BE2C (cell line): ENCODE measurements around the gene CNNM2.

ENCODE experiments used
- DNase-seq: peaks from one replicate; pipeline ENCODE4 v3.0.0-alpha.2; 2020
- H3K27me3 ChIP-seq: fragments of 250-450 bp; sonication (Bioruptor Pico); 2 replicates; pipeline ENCODE4 v1.5.1; 2020; ENCODE audit warnings: mild to moderate bottlenecking
- H3K36me3 ChIP-seq: fragments of 250-450 bp; sonication (Bioruptor Pico); 2 replicates; pipeline ENCODE4 v1.5.1; 2020; ENCODE audit warnings: mild to moderate bottlenecking
- H3K4me1 ChIP-seq: fragments of 250-450 bp; sonication (Bioruptor Pico); 2 replicates; pipeline ENCODE4 v1.5.1; 2020
- H3K4me3 ChIP-seq: 2 replicates; pipeline ENCODE4 v1.5.1; 2011; ENCODE audit warnings: low read depth, low read length
- H3K9me3 ChIP-seq: fragments of 250-450 bp; sonication (Bioruptor Pico); 2 replicates; pipeline ENCODE4 v1.5.1; 2020
- CTCF ChIP-seq: IDR thresholded peaks from 2 replicates; pipeline ENCODE4 v1.5.1; 2012; ENCODE audit warnings: mild to moderate bottlenecking, low read depth, low read length

The CNNM2 gene

DNA sequence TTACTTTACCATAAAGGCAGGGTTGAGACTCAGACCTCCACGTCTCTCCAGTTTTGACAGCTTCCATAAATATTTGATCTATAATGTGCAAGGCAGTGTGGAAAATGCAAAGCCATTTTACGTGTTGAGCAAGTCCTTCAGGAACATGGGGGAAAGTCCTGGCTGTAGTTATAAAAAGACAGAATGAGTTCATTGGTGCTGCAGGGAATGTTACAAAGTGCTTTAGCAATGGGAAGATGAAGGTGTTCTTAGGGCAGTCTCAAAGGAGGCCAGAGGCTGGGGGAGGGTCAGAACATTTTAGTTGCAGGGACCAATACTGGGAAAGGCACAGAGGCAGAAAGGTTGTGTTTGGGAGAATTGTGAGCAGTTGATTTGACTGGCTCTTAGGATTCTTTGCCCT, 27.9 kb downstream of the CNNM2 start:
- no peaks in the 10 kb centered on the region for H3K9me3 ChIP-seq
- TF ChIP-seq CTCF = no peak
- H3K4me3 ChIP-seq = no peak overlapping the region
- DNase-seq = no peak
- no peaks in the 10 kb centered on the region for H3K27me3 ChIP-seq
- H3K36me3 ChIP-seq = no peaks in the 10 kb centered on the region
- peaks cover 3% of the 10 kb centered on the region; the same call in 1 of the 2 replicates for H3K4me1 ChIP-seq

DNA sequence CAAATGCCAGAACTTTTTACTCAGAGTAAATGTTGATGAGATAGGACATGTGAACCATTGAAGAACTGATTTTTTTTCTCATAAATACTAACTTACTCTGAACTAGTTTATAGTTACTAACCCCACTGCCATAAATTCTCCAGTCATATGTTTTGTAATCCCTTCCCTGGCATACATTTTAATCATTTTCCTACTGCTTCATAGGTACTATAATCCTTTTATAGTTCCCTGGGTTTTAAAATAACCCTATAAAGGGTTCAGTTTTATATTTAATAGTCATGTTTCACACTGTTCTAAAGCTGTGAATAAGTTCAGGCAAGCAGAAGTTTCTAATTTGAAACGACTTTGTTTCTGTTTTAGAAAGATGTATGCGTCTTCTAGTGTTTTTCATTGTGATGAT, 28.9 kb downstream of the CNNM2 start:
- Histone ChIP-seq H3K4me3 (no peak overlapping the region), H3K4me1 (peaks cover 3% of the 10 kb centered on the region; the same call in 1 of the 2 replicates), H3K9me3 (no peaks in the 10 kb centered on the region), H3K36me3 (no peaks in the 10 kb centered on the region), H3K27me3 (no peaks in the 10 kb centered on the region)
- no peak for TF ChIP-seq CTCF
- DNase-seq = no peak

DNA sequence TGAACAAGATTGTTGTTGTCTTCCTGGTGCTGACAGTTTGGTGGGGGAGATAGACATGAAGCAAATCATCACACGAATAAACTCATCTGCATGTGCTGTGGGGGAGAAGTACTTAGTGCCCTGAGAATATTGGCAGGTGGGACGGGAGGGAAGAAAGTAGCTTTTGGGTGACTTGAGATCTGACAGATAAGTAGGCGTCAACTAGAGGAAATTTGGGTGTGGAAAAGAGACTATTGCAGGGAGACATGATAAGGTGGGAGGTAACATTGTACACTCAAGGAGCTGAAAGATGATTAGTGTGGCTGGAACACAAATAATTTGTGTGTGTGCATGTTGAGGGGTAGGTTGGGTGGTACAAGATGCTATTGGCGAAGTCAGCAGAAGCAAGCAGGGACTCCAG, 30.1 kb downstream of the CNNM2 start:
- no peak for DNase-seq
- no peaks in the 10 kb centered on the region for H3K36me3 ChIP-seq
- H3K4me3 ChIP-seq = no peak overlapping the region
- no peaks in the 10 kb centered on the region for H3K9me3 ChIP-seq
- H3K4me1 ChIP-seq = peaks cover 3% of the 10 kb centered on the region; the same call in 1 of the 2 replicates
- H3K27me3 ChIP-seq = no peaks in the 10 kb centered on the region
- TF ChIP-seq CTCF = no peak

- no peaks in the 10 kb centered on the region for H3K36me3 ChIP-seq
- TF ChIP-seq CTCF = no peak
- peaks cover 3% of the 10 kb centered on the region; the same call in 1 of the 2 replicates for H3K4me1 ChIP-seq
- H3K4me3 ChIP-seq = no peak overlapping the region
- no peaks in the 10 kb centered on the region for H3K27me3 ChIP-seq
- H3K9me3 ChIP-seq = no peaks in the 10 kb centered on the region
- no peak for DNase-seq
These were observed 30.7 kb downstream of the CNNM2 start for GRCh38 chr10:102948786-102949185.

GRCh38 chr10:102949916-102950315, 31.8 kb downstream of the CNNM2 start:
- TF ChIP-seq CTCF = no peak
- Histone ChIP-seq H3K36me3 (no peaks in the 10 kb centered on the region), H3K4me1 (0 out of 2 replicates have a peak, but pooled peaks cover 3% of the 10 kb centered on the region), H3K4me3 (no peak overlapping the region), H3K27me3 (no peaks in the 10 kb centered on the region), H3K9me3 (no peaks in the 10 kb centered on the region)
- no peak for DNase-seq

DNA sequence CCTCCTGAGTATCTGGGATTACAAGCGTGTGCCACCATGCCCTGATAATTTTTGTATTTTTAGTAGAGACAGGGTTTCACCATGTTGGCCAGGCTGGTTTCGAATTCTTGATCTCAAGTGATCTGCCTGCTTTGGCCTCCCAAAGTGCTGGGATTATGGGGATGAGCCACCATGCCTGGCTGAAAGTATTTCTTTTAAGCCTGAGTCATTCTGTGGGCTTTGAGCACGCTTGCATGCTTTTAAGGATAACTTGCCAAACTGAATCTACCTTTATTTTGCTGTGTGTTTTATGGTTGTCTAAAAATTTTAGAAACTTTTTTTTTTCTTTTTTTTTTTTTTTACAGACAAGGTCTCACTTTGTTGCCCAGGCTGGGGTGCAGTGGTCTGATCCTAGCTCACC, 33.2 kb downstream of the CNNM2 start:
- TF ChIP-seq CTCF = no peak
- no peak for DNase-seq

More for the DNA sequence above, 33.2 kb downstream of the CNNM2 start:
- H3K9me3 ChIP-seq = no peaks in the 10 kb centered on the region
- H3K4me1 ChIP-seq = no peaks in the 10 kb centered on the region
- no peak overlapping the region for H3K4me3 ChIP-seq
- no peaks in the 10 kb centered on the region for H3K27me3 ChIP-seq
- H3K36me3 ChIP-seq = no peaks in the 10 kb centered on the region
